ENCODE results near the gene SDK1. TPM values are rescaled to one million over a fixed set of nuclear protein-coding genes. Genes with fewer than 3 reads are reported as not detected.

Gene SDK1
- total RNA-seq, 1 experiment from 2014 or later, result 9.3 TPM

DNA sequence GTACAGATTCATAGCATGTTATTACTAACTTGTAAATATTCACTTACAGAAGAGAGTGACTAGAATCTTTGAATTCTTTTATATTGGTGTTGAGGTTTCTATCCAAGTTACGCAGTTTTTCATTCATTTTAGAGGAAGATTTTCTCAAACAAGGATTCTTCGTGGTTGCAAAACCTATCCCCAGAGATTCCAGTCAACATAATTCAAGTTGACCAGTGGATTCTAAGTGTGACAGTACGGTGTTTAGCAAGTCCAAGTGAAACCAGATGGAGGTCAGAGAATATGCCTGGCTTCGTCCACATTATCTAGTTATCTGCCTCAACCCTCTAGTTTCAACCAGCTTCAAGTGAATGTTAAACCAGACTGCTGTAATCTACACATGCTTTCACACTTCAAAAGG is 131.9 kb downstream of the SDK1 start:
- peaks cover 29% of the 10 kb centered on the region for H3K4me1 Mint-ChIP-seq
- H3K27ac Mint-ChIP-seq, result no peak overlapping the region
- DNase-seq (ENCODE audit: low spot score), result no peak
- TF ChIP-seq NR3C1 (CRISPR knock-in tag; conservative IDR thresholded peaks at IDR 0.05; ENCODE audit: low read depth) (no peak), AFF4 (CRISPR knock-in tag; IDR thresholded peaks at IDR 0.05; ENCODE audit: borderline replicate concordance) (no peak), USF2 (CRISPR knock-in tag; IDR thresholded peaks at IDR 0.05) (no peak), IRF1 (CRISPR knock-in tag; IDR thresholded peaks at IDR 0.05) (no peak), MYBL2 (CRISPR knock-in tag; IDR thresholded peaks at IDR 0.05) (no peak)
- TF ChIP-seq, protein P1, sequence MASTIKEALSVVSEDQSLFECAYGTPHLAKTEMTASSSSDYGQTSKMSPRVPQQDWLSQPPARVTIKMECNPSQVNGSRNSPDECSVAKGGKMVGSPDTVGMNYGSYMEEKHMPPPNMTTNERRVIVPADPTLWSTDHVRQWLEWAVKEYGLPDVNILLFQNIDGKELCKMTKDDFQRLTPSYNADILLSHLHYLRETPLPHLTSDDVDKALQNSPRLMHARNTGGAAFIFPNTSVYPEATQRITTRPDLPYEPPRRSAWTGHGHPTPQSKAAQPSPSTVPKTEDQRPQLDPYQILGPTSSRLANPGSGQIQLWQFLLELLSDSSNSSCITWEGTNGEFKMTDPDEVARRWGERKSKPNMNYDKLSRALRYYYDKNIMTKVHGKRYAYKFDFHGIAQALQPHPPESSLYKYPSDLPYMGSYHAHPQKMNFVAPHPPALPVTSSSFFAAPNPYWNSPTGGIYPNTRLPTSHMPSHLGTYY (CRISPR knock-in tag; IDR thresholded peaks at IDR 0.05), result no peak
- H3K27me3 Mint-ChIP-seq (ENCODE audit: low read depth), result no peaks in the 10 kb centered on the region
- no peak for ATAC-seq
- no peak overlapping the region for H3K4me3 Mint-ChIP-seq
- H3K9me3 Mint-ChIP-seq, result peaks cover under 1% of the 10 kb centered on the region; the same call in 1 of the 2 replicates
- ChIA-PET POLR2A (no interaction called here), CTCF (no interaction called here)
- H3K36me3 Mint-ChIP-seq, result no peaks in the 10 kb centered on the region

- Mint-ChIP-seq H3K4me3 (no peak overlapping the region), H3K27ac (no peak overlapping the region), H3K9me3 (no peaks in the 10 kb centered on the region), H3K36me3 (no peaks in the 10 kb centered on the region), H3K4me1 (peaks cover 28% of the 10 kb centered on the region), H3K27me3 (ENCODE audit: low read depth) (no peaks in the 10 kb centered on the region)
- DNase-seq (ENCODE audit: low spot score), result no peak
- ChIA-PET POLR2A (no interaction called here), CTCF (interaction anchor here (0.9 to 1.2 kb wide), 3 partner anchors 16 to 569 kb away, joined by 3 to 5 read pairs (median 4); no protein-coding TSS in a partner anchor)
- TF ChIP-seq SP1 (CRISPR knock-in tag; conservative IDR thresholded peaks at IDR 0.05) (no peak), ZNF512 (CRISPR knock-in tag; IDR thresholded peaks at IDR 0.05; ENCODE audit: borderline replicate concordance) (no peak)
- ATAC-seq, result no peak
These were observed 133.6 kb downstream of the SDK1 start for GRCh38 chr7:3434611-3435010.

DNA sequence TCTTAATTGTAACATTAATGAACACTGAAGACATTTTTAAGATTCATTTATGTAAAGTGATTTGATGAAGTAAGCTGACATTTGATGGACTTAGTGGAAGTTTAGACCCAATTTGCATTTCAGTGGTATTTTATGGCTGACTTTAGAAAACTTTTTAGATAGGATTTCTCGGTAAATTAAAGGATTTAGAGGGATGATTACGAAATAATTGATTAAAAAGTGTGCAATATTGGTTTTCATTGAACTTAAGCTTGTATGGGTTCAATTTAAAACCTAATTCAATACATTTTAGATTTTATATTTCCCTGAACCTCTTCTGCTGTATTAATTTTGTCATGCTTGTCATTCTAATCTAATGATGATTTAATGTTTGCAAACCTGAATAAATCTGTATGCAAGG is 135.1 kb downstream of the SDK1 start:
- ATAC-seq (no peak), DNase-seq (ENCODE audit: low spot score) (no peak)
- H3K36me3 Mint-ChIP-seq, result no peaks in the 10 kb centered on the region
- no peaks in the 10 kb centered on the region for H3K9me3 Mint-ChIP-seq
- POLR2A ChIA-PET, result no interaction called here
- TF ChIP-seq CREB1 (CRISPR knock-in tag; IDR thresholded peaks at IDR 0.05), result no peak
- no peak for TF ChIP-seq ZNF121 (CRISPR knock-in tag; IDR thresholded peaks at IDR 0.05)
- TF ChIP-seq ZNF138 (CRISPR knock-in tag; conservative IDR thresholded peaks at IDR 0.05), result no peak
- TF ChIP-seq NR3C1 (CRISPR knock-in tag; conservative IDR thresholded peaks at IDR 0.05; ENCODE audit: low read depth), result no peak
- H3K27me3 Mint-ChIP-seq (ENCODE audit: low read depth), result no peaks in the 10 kb centered on the region
- CTCF ChIA-PET, result no interaction called here
- H3K27ac Mint-ChIP-seq, result no peak overlapping the region
- no peak overlapping the region for H3K4me3 Mint-ChIP-seq
- H3K4me1 Mint-ChIP-seq, result peaks cover 15% of the 10 kb centered on the region

Data from WTC11 (cell line).